COLO668 (cell line): ENCODE measurements around the gene GRP.

Experiments
- DNase-seq: peaks from one replicate; lab custom pipeline; 2025; ENCODE audit not compliant: unreplicated experiment; lab: John Stamatoyannopoulos, UW

GRP gene

DNA sequence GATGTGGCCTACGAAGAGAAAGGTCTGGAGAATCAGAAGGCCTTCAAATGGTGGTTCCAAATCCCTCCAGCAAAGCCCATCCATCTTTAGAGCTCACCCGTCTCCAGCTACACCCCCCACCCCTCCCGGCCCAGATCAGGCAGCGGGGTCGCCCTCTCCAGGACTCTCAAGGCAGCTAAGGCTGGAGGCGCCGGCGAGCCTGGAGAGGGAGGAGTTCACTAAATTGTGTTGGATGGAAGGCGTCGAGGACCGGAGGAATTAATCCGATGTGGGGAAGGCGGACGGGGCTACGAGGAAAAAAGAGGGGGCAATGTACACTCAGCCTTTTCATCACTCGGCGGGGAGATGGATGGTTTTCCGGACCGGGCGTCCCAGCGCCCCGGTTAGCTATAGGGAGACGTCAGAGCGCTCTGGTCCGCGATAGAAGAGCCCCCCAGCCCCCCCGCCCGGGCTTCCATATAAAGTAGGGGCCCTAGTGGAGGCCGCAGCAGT lies at the start of gene GRP:
Gene GRP, plus strand, starts transcription at position 487 of the 492 bp plus-strand sequence. CDS start 108 bp downstream, outside the sequence.
- DNase-seq: peak; percentile 64

DNA sequence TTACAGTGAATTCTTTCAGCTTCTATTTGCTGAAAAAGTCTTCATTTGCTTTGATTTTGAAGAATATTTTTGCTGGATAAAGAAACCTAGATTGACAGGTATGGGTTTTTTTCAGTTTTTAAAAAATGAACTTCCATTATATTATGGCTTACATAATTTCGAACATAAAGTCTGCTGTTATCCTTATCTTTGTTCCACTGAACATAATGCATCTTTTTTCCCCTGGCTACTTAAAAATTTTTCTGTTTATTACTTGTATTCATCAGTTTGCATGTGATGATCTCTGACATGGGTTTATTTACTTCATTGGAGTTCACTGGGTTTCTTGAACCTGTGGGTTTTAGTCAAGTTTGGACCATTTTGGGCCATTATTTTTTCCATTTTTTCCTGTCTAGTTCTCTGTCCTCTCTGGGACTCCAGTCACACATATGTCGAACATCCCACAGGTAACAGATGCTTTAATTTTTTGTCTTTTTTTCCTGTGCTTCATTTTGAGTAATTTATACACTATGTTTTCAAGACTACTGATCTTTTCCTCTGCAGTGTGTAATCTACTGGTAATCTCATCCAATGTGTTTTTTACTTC lies 47.2 kb upstream of the GRP start:
- no peak for DNase-seq

DNA sequence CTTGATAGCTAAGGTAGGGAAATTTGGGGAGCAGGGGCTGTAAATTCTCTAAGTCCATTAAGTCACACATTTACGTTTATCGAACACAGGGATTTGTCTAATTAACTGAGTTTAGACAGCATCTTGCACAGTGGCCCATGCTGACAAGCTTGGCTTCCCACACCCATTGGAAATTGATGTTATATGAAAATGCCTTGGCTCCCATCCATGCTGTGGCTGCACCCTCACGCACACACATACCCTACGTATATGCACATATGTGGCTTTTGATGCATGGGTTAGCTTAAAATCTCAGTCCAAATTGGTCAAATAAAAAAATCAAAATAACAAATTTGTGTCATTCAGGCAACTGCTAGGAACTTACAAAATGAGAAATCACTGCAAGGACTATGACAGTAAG lies 42.5 kb upstream of the GRP start:
- no peak for DNase-seq

DNA sequence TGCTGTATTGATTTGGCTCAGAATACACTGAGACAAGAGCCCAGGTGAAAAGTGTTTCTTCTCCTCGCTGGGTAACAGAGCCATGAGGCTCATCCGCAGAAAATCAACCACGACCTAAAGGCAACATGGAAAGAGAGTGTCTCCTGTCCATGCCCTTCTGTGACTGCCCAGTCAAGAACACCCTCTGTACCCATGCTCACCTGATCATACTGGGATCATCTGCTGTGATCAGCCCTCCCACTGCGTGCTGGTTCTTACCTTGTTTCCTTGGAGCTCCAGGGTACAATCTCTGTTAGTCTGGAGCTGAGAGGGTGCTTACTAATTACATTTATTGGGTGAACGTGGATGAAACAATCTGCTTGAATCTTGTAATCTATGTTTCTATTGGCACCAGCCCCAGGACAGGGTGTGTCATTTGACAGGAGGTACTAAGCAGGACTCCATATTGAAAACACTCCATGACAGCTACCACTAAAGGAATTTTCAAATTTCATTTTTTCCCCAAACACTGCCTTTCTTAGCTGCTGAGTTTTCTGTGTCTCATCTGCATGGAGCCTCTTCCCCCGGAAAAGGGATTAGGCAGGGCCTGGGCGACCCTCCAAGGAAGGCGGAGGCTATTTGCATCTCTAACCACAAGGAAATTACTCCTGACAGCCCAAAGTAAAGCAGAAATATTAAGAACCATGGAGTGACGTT lies 39.7 kb upstream of the GRP start:
- DNase-seq: no peak

DNA sequence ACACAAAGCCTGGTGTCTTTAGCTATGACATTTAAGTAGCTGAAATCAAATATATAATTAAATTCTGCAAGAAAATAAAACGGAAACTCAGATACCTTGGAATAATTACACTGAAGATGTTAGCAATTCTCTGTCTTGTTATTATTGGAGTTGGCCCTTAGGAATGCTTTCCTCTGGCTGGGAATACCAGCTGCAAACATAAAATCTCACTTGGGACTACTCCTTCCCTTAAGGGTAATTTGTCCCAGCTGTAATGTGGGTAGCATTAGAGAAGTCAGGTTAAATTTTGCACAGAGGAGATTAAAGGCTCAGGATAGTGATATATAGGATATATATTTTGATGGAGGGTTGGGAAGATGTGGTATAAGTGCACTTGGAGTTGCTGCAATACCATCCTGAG lies 37.3 kb upstream of the GRP start:
- no peak for DNase-seq

DNA sequence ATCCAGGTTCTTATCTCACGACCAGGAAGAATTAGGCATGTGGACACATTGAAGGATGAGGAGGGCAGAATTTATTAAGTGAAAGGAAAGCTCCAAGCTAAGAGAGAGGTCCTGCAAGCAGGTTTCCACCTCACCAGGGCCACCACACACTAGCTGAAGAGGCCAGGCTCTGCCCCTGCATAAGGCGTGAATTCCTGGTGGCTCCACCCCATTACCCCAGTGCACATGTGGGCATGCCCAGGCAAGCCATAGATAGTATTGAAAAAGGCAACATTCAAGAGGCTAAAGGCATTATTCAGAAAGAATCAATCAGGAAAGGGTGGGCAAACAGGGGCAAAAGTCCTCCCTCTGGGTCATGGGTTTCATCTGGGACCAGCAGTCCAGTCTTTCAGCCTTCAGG lies 30.9 kb upstream of the GRP start:
- peak; percentile 19 for DNase-seq

DNA sequence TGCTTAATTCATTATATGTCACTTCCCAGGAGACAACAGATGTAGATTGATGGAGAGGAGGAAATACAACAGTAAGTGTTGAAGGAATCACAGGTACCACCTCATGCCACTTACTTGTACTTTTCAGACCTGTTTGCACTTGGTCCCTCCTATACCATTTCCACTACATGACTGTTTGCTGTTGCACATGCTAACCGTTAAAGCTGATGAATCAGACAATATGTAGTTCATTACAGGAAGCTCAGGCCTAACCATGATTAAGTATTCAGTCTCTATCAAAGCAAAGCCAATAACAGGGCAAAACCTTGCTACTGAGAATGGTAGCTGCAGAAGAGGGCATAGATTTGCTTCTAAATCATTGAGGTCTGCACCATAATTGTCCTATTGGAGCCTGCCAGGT lies 30.2 kb upstream of the GRP start:
- no peak for DNase-seq

GRCh38 chr18:59196161-59196725 lies 23.7 kb upstream of the GRP start:
- no peak for DNase-seq

- no peak for DNase-seq
These were observed 22.3 kb upstream of the GRP start for GRCh38 chr18:59197636-59198035.

DNA sequence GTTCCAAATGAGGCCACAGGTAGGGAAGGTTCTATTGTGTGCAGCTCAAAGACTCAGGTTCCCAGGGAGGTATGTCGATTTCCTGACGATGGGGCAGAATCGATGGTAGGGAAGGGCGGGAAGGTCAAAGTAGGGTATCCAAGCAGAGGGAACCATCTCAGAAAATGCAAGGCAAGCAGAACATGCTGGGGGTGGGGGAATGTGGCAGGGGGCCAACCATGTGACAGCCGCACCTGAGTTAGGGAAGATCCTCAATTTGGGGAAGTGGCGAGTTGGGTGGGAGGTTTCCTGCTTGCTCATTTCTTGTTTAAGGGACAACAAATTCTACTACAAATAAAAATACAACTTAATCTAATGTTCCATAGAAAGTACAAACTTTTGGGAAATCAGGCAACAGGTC lies 21.7 kb upstream of the GRP start:
- no peak for DNase-seq

- DNase-seq: no peak
These were observed 19.2 kb upstream of the GRP start for GRCh38 chr18:59200787-59201186.

GRCh38 chr18:59202258-59202820 lies 17.6 kb upstream of the GRP start:
- DNase-seq: peak; percentile 15

GRCh38 chr18:59207506-59207905 lies 12.5 kb upstream of the GRP start:
- no peak for DNase-seq

DNA sequence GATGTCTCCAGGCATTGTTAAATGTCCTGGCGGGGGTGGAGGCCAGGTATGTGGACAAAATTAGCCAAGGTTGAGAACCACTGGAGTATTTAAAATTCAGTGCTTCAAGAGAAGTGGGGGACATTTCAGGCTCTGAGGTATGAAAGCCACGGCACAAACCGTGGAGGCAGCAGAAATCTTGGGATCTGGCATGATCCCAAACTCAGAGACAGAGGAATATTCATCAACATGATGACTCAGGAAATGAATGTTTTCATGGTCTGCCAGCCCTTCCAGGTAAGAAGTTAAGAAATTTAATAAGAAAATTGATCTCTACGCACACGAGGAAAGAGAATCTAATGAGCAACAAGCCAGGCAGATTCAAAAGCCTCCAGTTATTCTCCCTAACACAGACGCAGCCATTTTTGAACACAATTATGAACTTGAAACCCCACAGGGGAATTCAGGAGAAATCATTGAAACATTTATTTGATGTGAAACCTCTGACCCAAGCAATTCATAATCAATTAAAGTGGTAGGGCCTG lies 11.3 kb upstream of the GRP start:
- no peak for DNase-seq

GRCh38 chr18:59210299-59210698 lies 9.7 kb upstream of the GRP start:
- DNase-seq: no peak

DNA sequence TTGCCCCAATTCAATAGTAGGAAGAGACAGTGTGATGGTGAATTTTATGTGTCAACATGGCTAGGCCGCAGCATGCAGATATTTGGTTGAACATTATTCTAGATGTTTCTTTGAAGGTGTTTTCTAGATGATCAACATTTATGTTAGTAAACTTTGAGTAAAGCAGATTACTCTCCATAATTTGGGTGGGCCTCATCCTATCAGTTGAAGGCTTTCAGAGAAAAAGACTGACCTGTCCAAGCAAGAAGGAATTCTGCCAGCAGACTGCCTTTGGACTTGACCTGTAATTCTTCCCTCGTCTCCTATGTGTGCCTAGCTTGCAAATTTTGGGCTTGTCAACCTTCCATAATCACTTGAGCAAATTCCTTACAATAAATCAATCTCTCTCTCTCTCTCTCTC lies 8.3 kb upstream of the GRP start:
- no peak for DNase-seq

DNA sequence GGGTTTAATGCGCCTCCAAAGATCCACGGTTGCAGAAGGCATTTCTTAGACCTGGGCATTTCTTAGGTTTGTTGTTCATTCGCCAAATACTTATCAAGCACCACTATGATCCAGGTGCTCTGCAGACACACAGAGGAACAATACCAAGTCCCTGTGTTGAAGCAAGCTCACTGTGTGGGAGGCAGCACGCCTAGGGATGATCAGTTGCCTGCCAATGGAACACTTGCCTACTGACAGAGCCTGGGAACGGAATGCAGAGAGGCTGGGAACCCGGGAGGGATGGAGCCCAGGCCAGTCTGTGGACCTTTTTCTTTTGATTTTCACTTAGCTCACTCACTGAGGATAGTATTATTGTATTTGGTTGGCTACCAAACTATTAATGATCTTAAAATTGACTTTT lies 1.9 kb upstream of the GRP start:
- DNase-seq: peak; percentile 20

GRCh38 chr18:59220164-59220783 lies 316 bp downstream of the GRP start:
- DNase-seq: peak; percentile 78

DNA sequence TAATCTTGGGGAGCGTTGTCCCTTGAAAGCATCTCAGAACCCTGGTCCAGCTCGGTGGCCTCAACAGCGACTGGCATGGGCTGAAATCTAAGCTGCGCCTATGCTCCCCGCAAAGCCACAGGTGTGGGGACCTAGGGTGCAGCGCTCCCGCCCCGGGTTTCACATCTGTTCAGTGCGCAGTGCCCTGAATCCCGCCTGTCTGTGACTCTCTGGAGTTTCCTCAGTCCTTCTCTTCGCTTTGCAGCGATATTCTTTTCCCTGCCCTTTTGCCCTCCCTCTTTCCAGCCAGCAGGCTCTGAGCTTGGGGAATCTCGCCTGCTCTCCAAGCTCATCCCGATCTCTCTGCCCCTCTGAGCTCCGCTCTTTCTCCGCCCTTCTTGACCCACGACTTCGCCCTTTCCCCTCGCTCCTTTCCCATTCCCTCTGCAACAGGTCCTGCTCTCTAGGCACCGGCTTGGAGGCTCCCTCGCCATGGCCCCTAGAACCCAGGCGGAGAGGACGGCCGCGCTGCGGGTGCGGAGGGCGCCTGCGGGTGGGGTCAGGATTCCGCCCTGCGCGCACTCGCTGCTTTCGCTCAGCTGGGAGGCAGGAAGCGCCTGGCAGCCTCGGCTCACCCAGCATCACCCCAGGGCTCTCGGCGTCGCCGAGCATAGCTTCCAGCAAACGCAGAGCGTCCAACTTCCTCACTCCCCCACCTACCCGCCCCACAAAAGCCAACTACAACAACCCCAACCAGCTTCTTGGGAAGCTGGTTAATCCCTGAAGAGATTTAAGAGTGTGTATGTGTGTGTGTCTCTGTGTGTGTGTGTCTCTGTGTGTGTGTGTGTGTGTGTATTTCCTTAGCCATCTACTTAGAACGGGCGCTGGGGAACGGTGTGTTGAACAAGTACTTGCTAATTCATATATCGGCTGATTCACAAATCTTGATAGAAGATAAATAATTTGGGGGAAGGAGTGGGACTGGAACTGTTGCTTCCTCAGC lies 1.1 kb downstream of the GRP start:
- peak; percentile 45 for DNase-seq

DNA sequence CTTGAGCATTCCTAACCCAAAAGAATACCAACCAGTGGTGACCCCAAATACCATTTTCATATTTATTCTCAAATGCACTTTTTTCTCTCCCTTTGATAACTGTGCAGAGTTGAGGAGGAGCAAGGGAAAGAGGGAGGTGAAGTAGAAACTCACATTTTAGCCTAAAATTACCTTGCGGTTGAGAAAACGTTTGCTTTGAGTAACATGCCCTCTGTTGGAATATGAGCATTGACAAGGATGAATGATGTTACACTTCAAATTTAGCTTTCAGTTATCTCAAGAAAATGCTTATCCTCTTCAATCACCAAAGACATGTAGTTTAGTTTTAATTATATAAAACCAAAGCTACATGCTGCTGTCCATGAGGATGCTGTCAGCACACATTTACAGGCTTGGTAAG lies 2.4 kb downstream of the GRP start:
- no peak for DNase-seq
